WTC11 (cell line): ENCODE measurements around the gene GATA2. TPM values are rescaled to one million over a fixed set of nuclear protein-coding genes. Genes with fewer than 3 reads are reported as not detected.

Experiments
- ATAC-seq: fragments of 200-7000 bp; cut with Tn5 transposase; 2 replicates; pipeline ENCODE4 v1.10.0; 2021; ENCODE audit warnings: mild to moderate bottlenecking, moderate library complexity
- CTCF ChIA-PET: fragments of 300-600 bp; sonication (Branson Sonifier 250); formaldehyde crosslinking; loops from one replicate; lab custom pipeline; 2021; ENCODE audit warnings: antibody characterized with exemption; lab: Charles Lee
- POLR2A ChIA-PET: fragments of 350-600 bp; sonication (Branson Sonifier 250); formaldehyde crosslinking; loops from one replicate; lab custom pipeline; 2021; ENCODE audit warnings: antibody characterized with exemption; lab: Charles Lee
- DNase-seq: peaks from one replicate; pipeline ENCODE4 v3.0.0; 2021; ENCODE audit warnings: low spot score
- H3K27ac Mint-ChIP-seq: 2 replicates; pipeline ENCODE4 v1.8.0; 2021; ENCODE audit warnings: mixed read lengths
- H3K27me3 Mint-ChIP-seq: 2 replicates; pipeline ENCODE4 v1.8.0; 2021; ENCODE audit warnings: low read depth, mild to moderate bottlenecking, moderate library complexity, mixed read lengths
- H3K36me3 Mint-ChIP-seq: 2 replicates; pipeline ENCODE4 v1.8.0; 2021; ENCODE audit warnings: mixed read lengths
- H3K4me1 Mint-ChIP-seq: 2 replicates; pipeline ENCODE4 v1.8.0; 2022; ENCODE audit warnings: mixed read lengths
- H3K4me3 Mint-ChIP-seq: 2 replicates; pipeline ENCODE4 v1.8.0; 2021; ENCODE audit warnings: mild to moderate bottlenecking, moderate library complexity, mixed read lengths
- H3K9me3 Mint-ChIP-seq: 2 replicates; pipeline ENCODE4 v1.8.0; 2021; ENCODE audit warnings: mixed read lengths
- AR ChIP-seq: fragments of 250-450 bp; sonication (Bioruptor Pico); IDR thresholded peaks from 2 replicates; pipeline ENCODE4 v1.9.0; 2021; ENCODE audit warnings: mild to moderate bottlenecking
- CREB1 ChIP-seq: sonication (generic); formaldehyde crosslinking; IDR thresholded peaks from 2 replicates; pipeline ENCODE4 v1.8.0; 2023; ENCODE audit warnings: mild to moderate bottlenecking, missing genetic modification reagents
- E2F1 ChIP-seq: sonication (generic); formaldehyde crosslinking; IDR thresholded peaks from 2 replicates; pipeline ENCODE4 v1.8.0; 2022; ENCODE audit warnings: mild to moderate bottlenecking, missing genetic modification reagents
- E2F4 ChIP-seq: sonication (generic); formaldehyde crosslinking; IDR thresholded peaks from 2 replicates; pipeline ENCODE4 v1.8.1; 2022; ENCODE audit warnings: low read depth, mild to moderate bottlenecking, moderate library complexity, missing genetic modification reagents, borderline replicate concordance
- EMX1 ChIP-seq: fragments of 250-450 bp; sonication (Bioruptor Pico); IDR thresholded peaks from 2 replicates; pipeline ENCODE4 v1.8.0; 2021; ENCODE audit warnings: mild to moderate bottlenecking
- ETV6 ChIP-seq: sonication (generic); formaldehyde crosslinking; IDR thresholded peaks from 2 replicates; pipeline ENCODE4 v1.8.1; 2022; ENCODE audit warnings: mild to moderate bottlenecking, missing genetic modification reagents
- FOXJ3 ChIP-seq: sonication (generic); formaldehyde crosslinking; IDR thresholded peaks from 2 replicates; pipeline ENCODE4 v1.9.0; 2021; ENCODE audit warnings: missing genetic modification reagents, mild to moderate bottlenecking, borderline replicate concordance
- GRHL2 ChIP-seq: fragments of 250-450 bp; sonication (Bioruptor Pico); IDR thresholded peaks from 2 replicates; pipeline ENCODE4 v1.8.0; 2022; ENCODE audit warnings: mild to moderate bottlenecking, moderate library complexity; ENCODE audit not compliant: insufficient replicate concordance, severe bottlenecking
- GTF2I ChIP-seq: fragments of 250-450 bp; sonication (Bioruptor Pico); conservative IDR thresholded peaks from 2 replicates; pipeline ENCODE4 v1.4.0; 2021; ENCODE audit warnings: mild to moderate bottlenecking
- JAZF1 ChIP-seq: fragments of 250-450 bp; sonication (Bioruptor Pico); IDR thresholded peaks from 2 replicates; pipeline ENCODE4 v1.9.0; 2021; ENCODE audit warnings: moderate library complexity, mild to moderate bottlenecking, inconsistent platforms
- MLX ChIP-seq: sonication (generic); formaldehyde crosslinking; IDR thresholded peaks from 2 replicates; pipeline ENCODE4 v1.8.1; 2023; ENCODE audit warnings: mild to moderate bottlenecking, missing genetic modification reagents, moderate library complexity
- NFYB ChIP-seq: sonication (generic); formaldehyde crosslinking; conservative IDR thresholded peaks from 2 replicates; pipeline ENCODE4 v1.8.0; 2022; ENCODE audit warnings: low read depth, missing genetic modification reagents
- OVOL2 ChIP-seq: fragments of 250-450 bp; sonication (Bioruptor Pico); IDR thresholded peaks from 2 replicates; pipeline ENCODE4 v1.9.0; 2021; ENCODE audit warnings: mild to moderate bottlenecking, borderline replicate concordance
- RORB ChIP-seq: fragments of 250-450 bp; sonication (Bioruptor Pico); IDR thresholded peaks from 2 replicates; pipeline ENCODE4 v1.9.0; 2021; ENCODE audit warnings: mild to moderate bottlenecking
- SMAD4 ChIP-seq: sonication (generic); formaldehyde crosslinking; IDR thresholded peaks from 2 replicates; pipeline ENCODE4 v1.8.0; 2022; ENCODE audit warnings: mild to moderate bottlenecking, missing genetic modification reagents
- STAT6 ChIP-seq: sonication (generic); formaldehyde crosslinking; conservative IDR thresholded peaks from 2 replicates; pipeline ENCODE4 v1.8.1; 2023; ENCODE audit warnings: mild to moderate bottlenecking, low read depth, missing genetic modification reagents, moderate library complexity
- TEAD1 ChIP-seq: sonication (generic); formaldehyde crosslinking; IDR thresholded peaks from 2 replicates; pipeline ENCODE4 v1.8.0; 2022; ENCODE audit warnings: mild to moderate bottlenecking, missing genetic modification reagents
- TP53 ChIP-seq: sonication (generic); formaldehyde crosslinking; IDR thresholded peaks from 2 replicates; pipeline ENCODE4 v1.8.1; 2023; ENCODE audit warnings: mild to moderate bottlenecking, missing genetic modification reagents
- ZMAT4 ChIP-seq: fragments of 250-450 bp; sonication (Bioruptor Pico); IDR thresholded peaks from 2 replicates; pipeline ENCODE4 v1.9.0; 2021; ENCODE audit warnings: mild to moderate bottlenecking
- ZNF281 ChIP-seq: sonication (generic); formaldehyde crosslinking; IDR thresholded peaks from 2 replicates; pipeline ENCODE4 v1.8.0; 2023; ENCODE audit warnings: mild to moderate bottlenecking, missing genetic modification reagents
- ZNF423 ChIP-seq: fragments of 250-450 bp; sonication (Bioruptor Pico); IDR thresholded peaks from 2 replicates; pipeline ENCODE4 v2.1.2; 2022; ENCODE audit warnings: mild to moderate bottlenecking, moderate library complexity
- ZSCAN18 ChIP-seq: fragments of 250-450 bp; sonication (Bioruptor Pico); IDR thresholded peaks from 2 replicates; pipeline ENCODE4 v2.1.2; 2022; ENCODE audit warnings: mild to moderate bottlenecking, moderate library complexity
- total RNA-seq: library from RNA; stranded (reverse); gene quantifications from 3 replicates; pipeline ENCODE4 v1.2.3, GENCODE V29; 2021

Gene GATA2
- total RNA-seq, 1 experiment from 2014 or later: 1.6 TPM

GRCh38 chr3:128448491-128448890 is 44.5 kb downstream of the GATA2 start:
- ATAC-seq (no peak), DNase-seq (no peak)
- CTCF ChIA-PET: no interaction called here
- no peaks in the 10 kb centered on the region for H3K36me3 Mint-ChIP-seq
- no peak overlapping the region for H3K27ac Mint-ChIP-seq
- no peaks in the 10 kb centered on the region for H3K4me1 Mint-ChIP-seq
- peaks cover 34% of the 10 kb centered on the region for H3K27me3 Mint-ChIP-seq
- H3K9me3 Mint-ChIP-seq: peaks cover 25% of the 10 kb centered on the region
- TF ChIP-seq JAZF1 (CRISPR knock-in tag) (no peak), SMAD4 (no peak), FOXJ3 (CRISPR knock-in tag) (no peak), RORB (CRISPR knock-in tag) (no peak), ZNF281 (CRISPR knock-in tag) (no peak), ZSCAN18 (CRISPR knock-in tag) (no peak), OVOL2 (CRISPR knock-in tag) (no peak), E2F1 (no peak), ZMAT4 (CRISPR knock-in tag) (no peak), CREB1 (CRISPR knock-in tag) (no peak), TEAD1 (CRISPR knock-in tag) (no peak), GRHL2 (no peak), ETV6 (CRISPR knock-in tag) (no peak), TP53 (CRISPR knock-in tag) (no peak)
- POLR2A ChIA-PET: no interaction called here
- H3K4me3 Mint-ChIP-seq: no peak overlapping the region

GRCh38 chr3:128447561-128448013 is 45.4 kb downstream of the GATA2 start:
- Mint-ChIP-seq H3K27me3 (peaks cover 41% of the 10 kb centered on the region), H3K4me1 (no peaks in the 10 kb centered on the region), H3K9me3 (peaks cover 25% of the 10 kb centered on the region), H3K27ac (no peak overlapping the region), H3K36me3 (no peaks in the 10 kb centered on the region), H3K4me3 (no peak overlapping the region)
- ATAC-seq: no peak
- ChIA-PET POLR2A (no interaction called here), CTCF (no interaction called here)
- DNase-seq: no peak
- TF ChIP-seq AR (no peak), EMX1 (CRISPR knock-in tag) (no peak), MLX (CRISPR knock-in tag) (no peak), ZSCAN18 (CRISPR knock-in tag) (no peak), ZNF423 (CRISPR knock-in tag) (no peak), E2F4 (no peak), GTF2I (CRISPR knock-in tag) (no peak), STAT6 (CRISPR knock-in tag) (no peak), NFYB (no peak), SMAD4 (no peak)
